T-helper 1 cell (primary cell): ENCODE results near the gene SMIM35.
"Not testable (repeated sequence)": the region's sequence is repeated elsewhere in the genome, so short reads cannot be mapped to it uniquely, and the experiment has no call there.

ENCODE experiments used
- DNase-seq, 5 donors: peaks; one replicate each; pipeline ENCODE4 v3.0.0-alpha.2; 2012 to 2020

SMIM35 gene

GRCh38 chr11:117978991-117979390 is 107.8 kb downstream of the SMIM35 start:
- DNase-seq, result no peak

DNA sequence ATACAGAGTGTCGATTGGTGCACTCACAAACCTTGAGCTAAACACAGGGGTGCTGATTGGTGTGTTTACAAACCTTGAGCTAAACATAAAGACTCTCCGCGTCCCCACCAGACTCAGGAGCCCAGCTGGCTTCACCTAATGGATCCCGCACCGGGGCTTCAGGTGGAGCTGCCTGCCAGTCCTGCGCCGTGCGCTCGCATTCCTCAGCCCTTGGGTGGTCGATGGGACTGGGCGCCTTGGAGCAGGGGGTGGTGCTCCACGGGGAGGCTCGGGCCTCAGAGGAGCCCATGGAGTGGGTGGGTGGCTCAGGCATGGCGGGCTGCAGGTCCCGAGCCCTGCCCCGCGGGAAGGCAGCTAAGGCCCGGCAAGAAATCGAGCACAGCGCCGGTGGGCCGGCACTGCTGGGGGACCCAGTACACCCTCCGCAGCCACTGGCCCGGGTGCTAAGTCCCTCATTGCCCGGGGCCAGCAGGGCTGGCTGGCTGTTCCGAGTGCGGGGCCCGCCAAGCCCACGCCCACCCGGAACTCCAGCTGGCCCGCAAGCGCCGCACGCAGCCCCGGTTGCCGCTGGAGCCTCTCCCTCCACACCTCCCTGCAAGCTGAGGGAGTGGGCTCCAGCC is 108.4 kb downstream of the SMIM35 start:
- not testable (repeated sequence) for DNase-seq

DNA sequence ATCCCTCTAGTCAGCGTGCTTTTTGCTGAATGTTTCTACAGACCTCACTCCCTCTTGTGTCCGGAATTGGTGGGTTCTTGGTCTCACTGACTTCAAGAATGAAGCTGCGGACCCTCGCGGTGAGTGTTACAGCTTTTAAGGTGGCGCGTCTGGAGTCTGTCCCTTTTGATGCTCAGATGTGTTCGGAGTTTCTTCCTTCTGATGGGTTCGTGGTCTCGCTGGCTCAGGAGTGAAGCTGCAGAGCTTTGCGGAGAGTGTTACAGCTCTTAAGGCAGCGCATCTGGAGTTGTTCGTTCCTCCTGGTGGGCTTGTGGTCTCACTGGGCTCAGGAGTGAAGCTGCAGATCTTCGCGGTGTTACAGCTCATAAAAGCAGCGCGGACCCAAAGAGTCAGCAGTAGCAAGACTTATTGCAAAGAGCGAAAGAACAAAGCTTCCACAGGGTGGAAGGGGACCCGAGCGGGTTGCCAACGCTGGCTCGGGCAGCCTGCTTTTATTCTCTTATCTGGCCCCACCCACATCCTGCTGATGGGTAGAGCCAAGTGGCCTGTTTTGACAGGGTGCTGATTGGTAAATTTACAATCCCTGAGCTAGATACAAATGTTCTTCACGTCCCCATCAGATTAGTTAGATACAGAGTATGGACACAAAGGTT is 109.0 kb downstream of the SMIM35 start:
- DNase-seq, result not testable (repeated sequence)

DNA sequence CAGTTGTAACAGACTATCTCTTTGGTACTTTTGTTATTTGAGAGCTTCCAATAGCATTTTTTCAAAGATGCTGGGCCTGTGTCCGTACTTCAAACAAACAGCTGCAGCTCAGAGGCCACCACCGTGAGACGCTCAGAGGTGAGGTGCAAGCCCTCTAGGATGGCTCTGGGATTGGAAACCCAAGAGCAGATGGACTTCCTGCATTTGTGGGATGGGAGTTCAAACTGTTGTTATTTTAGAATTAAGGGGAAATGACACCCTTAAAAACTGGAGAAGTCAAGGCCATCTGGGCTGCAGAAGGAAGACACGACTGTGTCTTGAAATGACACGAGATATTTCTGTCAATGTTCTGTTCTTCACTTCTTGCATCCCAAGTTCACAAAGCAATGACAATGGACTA is 109.7 kb downstream of the SMIM35 start:
- no peak for DNase-seq

- no peak for DNase-seq
These were observed 110.3 kb downstream of the SMIM35 start for GRCh38 chr11:117976445-117976844.

DNA sequence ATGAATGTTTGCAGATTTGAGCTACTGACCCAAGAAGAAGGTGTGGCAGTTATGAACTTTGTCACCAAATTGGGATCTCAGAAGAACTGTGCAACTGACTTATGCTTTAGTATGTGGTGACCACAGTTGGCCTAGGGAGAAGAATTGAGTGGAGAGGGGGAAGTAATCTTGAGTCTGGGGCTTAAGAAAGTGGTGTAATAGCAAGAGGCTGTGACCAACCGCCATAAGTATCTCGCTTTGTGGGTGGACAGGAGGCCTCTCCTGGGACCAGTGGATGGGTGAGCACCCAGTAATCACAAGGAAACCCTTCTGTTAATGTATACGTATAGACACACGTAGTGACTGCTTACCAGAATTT is 113.3 kb downstream of the SMIM35 start:
- DNase-seq, result no peak

- no peak for DNase-seq
These were observed 113.9 kb downstream of the SMIM35 start for GRCh38 chr11:117972629-117973502.

- DNase-seq, result no peak
These were observed 114.7 kb downstream of the SMIM35 start for GRCh38 chr11:117972044-117972443.

DNA sequence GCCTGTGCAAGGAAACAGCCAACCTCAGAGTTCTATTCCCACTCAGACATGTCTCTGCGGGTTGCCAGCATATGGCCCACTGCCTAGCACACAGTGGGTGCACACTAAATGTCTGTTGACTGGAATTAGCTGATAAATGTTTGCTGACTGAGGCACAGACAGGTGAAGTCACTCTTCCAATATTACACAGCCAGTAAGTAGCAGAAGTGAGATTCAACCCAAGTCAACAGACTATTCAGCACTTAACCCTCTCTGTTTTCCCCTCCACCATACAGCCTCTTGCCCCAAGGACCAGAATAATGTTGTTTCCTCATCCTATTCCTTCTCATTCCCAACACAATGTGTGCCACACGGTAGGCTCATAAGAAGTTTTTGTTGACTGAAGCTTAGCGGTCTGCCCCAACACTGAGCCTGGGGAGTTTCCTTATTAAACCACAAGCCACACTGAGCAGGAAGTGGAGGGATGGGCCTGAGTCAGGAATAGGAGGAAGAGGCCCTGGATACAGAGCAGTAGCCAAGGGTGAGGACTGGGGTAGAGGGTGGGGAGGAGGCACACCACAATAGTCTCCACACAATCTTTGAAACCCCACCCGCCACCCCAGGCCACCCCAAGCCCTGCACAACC is 116.3 kb downstream of the SMIM35 start:
- DNase-seq, result peak in 1 of 5 donors; percentile 52

- no peak for DNase-seq
These were observed 117.4 kb downstream of the SMIM35 start for GRCh38 chr11:117969160-117969991.

DNA sequence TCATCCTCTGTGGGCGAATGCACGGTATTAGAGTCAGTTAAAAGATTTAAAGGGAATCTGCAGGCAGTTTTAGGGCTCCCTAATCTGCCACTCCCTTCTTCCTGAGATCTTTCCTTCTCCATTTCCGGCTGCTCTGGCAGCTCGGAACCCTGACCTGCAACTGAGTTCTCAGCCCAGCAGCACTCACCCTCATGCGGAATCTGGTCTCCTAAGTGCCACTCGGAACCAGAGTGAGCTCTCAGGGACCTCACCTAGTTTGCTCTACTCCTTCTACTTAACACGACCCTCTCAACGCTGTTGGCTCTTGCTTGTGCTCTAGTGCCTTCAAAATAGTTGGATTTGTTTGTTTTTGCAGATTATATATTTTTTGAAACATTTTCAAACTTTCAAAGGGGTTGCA is 119.9 kb downstream of the SMIM35 start:
- no peak for DNase-seq

DNA sequence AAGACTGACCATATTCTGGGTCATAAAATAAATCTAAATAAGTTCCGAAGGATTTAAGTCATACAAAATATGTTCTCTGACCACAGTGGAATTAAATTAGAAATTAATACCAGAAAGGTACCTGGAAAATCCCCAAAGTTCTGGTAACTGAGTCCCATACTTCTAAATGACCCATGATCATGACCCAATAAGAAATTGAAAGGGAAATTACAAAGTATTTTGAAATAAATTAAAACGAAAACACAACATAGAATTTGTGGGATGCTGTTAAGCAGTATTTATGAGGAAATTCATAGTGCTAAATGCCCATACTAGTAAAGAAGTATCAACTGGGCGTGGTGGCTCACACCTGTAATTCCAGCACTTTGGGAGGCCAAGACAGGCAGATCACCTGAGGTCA is 123.9 kb downstream of the SMIM35 start:
- no peak for DNase-seq

DNA sequence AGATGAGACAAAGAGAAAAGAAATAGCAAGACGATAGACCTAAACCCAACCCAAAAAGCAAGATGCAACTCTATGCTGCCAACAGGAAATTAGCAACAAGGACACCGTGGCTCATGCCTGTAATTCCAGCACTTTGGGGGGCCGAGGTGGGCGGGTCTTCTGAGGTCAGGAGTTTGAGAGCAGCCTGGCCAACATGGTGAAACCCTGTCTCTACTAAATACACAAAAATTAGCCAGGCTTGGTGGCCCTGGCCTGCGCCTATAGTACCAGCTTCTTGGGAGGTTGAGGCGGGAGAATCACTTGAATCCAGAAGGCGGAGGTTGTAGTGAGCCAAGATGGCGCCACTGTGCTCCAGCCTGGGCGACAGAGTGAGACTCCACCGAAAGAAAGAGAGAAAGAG is 124.9 kb downstream of the SMIM35 start:
- no peak for DNase-seq

GRCh38 chr11:117960406-117960805 is 126.4 kb downstream of the SMIM35 start:
- no peak for DNase-seq

GRCh38 chr11:117959438-117960149 is 127.2 kb downstream of the SMIM35 start:
- DNase-seq, result no peak

GRCh38 chr11:117958949-117959348 is 127.8 kb downstream of the SMIM35 start:
- DNase-seq, result no peak
